HepG2 (cell line): ENCODE measurements around the gene NENF. TPM values are rescaled to one million over a fixed set of nuclear protein-coding genes. Genes with fewer than 3 reads are reported as not detected.
A peak's percentile ranks its signal among the peaks of the same experiment; 100 is the strongest.

Experiments used
- ATAC-seq: fragments of 200-7000 bp; cut with Tn5 transposase; 3 replicates; pipeline ENCODE4 v1.9.1; 2020; ENCODE audit warnings: mild to moderate bottlenecking, moderate library complexity
- BruUV-seq: library from RNA; stranded (reverse); fragments of 400-500 nt; replicated peaks from 2 replicates; lab custom pipeline; 2021; lab: Mats Ljungman, UMichigan
- CTCF ChIA-PET: fragments of 300-600 bp; formaldehyde crosslinking; extraction: SDS; loops from one replicate; lab custom pipeline; 2021; ENCODE audit warnings: low total read pairs, inconsistent platforms, low intra/inter-chr PET ratio; lab: Yijun Ruan, JAX
- POLR2A ChIA-PET: fragments of 350-600 bp; sonication (Branson Sonifier 250); formaldehyde crosslinking; loops from one replicate; lab custom pipeline; 2020; ENCODE audit warnings: antibody characterized with exemption, inconsistent platforms; lab: Yijun Ruan, JAX
- DNase-seq: peaks from one replicate; pipeline ENCODE4 v3.0.0-alpha.2; 2015; ENCODE audit warnings: low spot score
- FAIRE-seq: peaks from 3 replicates; lab custom pipeline; 2011; peaks lifted over from hg19 to GRCh38; lab: Jason Lieb, UNC
- H2AFZ ChIP-seq: one replicate; pipeline ENCODE4 v1.6.1; 2011; ENCODE audit warnings: low read length, inconsistent platforms
- H3K27ac ChIP-seq: fragments of 300-600 bp; 3 replicates; pipeline ENCODE4 v1.8.0; 2011; ENCODE audit warnings: mixed run types, mild to moderate bottlenecking, mixed read lengths, low read length, inconsistent platforms; ENCODE audit not compliant: insufficient read depth; ENCODE audit errors: extremely low read length
- H3K27me3 ChIP-seq, 2 experiments: fragments of 200-600 bp in 1 of 2; 2 replicates in 1 of 2; 3 replicates in 1 of 2; pipeline versions ENCODE4 v1.6.0 to v1.8.0; 2011; ENCODE audit warnings: low read length in 2 of 2, mild to moderate bottlenecking in 2 of 2, moderate library complexity in 2 of 2, inconsistent platforms in 1 of 2; ENCODE audit not compliant: insufficient read depth in 2 of 2, control insufficient read depth in 1 of 2
- H3K36me3 ChIP-seq, 2 experiments: fragments of 200-600 bp in 1 of 2; replicated peaks in 1 of 2; 2 replicates in 1 of 2; 3 replicates in 1 of 2; pipeline versions ENCODE4 v1.5.1 to v1.8.0; 2011; ENCODE audit warnings: low read length in 2 of 2, inconsistent platforms in 1 of 2; ENCODE audit not compliant: insufficient read depth in 2 of 2, control insufficient read depth in 1 of 2
- H3K4me1 ChIP-seq: 2 replicates; pipeline ENCODE4 v1.5.1; 2012; ENCODE audit warnings: low read length, inconsistent platforms; ENCODE audit not compliant: insufficient read depth
- H3K4me2 ChIP-seq: 2 replicates; pipeline ENCODE4 v1.6.0; 2011; ENCODE audit warnings: low read depth, low read length, inconsistent platforms
- H3K4me3 ChIP-seq, 3 experiments: fragments of 200-600 bp in 1 of 3; sonication (generic), shearing (Covaris generic) in 1 of 3; replicated peaks in 1 of 3; 2 replicates each; pipeline ENCODE4 v1.5.1; 2011 to 2016; ENCODE audit warnings: low read length in 3 of 3, inconsistent platforms in 2 of 3, low read depth in 2 of 3, mild to moderate bottlenecking in 2 of 3, control low read depth in 1 of 3, mixed read lengths in 1 of 3; ENCODE audit not compliant: insufficient read depth in 1 of 3
- H3K79me2 ChIP-seq: one replicate; pipeline ENCODE4 v1.6.1; 2011; ENCODE audit warnings: low read length, inconsistent platforms; ENCODE audit not compliant: insufficient read depth
- H3K9ac ChIP-seq: 2 replicates; pipeline ENCODE4 v1.6.0; 2011; ENCODE audit warnings: mild to moderate bottlenecking, low read depth, low read length, inconsistent platforms; ENCODE audit not compliant: insufficient read depth
- H3K9me3 ChIP-seq: 2 replicates; pipeline ENCODE4 v1.5.1; 2012; ENCODE audit warnings: mild to moderate bottlenecking, low read length
- H4K20me1 ChIP-seq: 2 replicates; pipeline ENCODE4 v1.6.0; 2011; ENCODE audit warnings: inconsistent platforms, mild to moderate bottlenecking, low read length, moderate library complexity; ENCODE audit not compliant: insufficient read depth
- CHD2 ChIP-seq: IDR thresholded peaks from 2 replicates; pipeline ENCODE4 v1.6.1; 2011; ENCODE audit warnings: low read depth, low read length, improper control_type of control experiment
- HNRNPK ChIP-seq: fragments of 200-400 bp; formaldehyde crosslinking; IDR thresholded peaks from 2 replicates; pipeline ENCODE4 v1.6.1; 2018; ENCODE audit warnings: low read length, low read depth, moderate library complexity, mild to moderate bottlenecking; ENCODE audit not compliant: poor library complexity, severe bottlenecking
- PCBP1 ChIP-seq: fragments of 200-400 bp; formaldehyde crosslinking; IDR thresholded peaks from 2 replicates; pipeline ENCODE4 v1.6.1; 2017; ENCODE audit warnings: mild to moderate bottlenecking, low read depth, low read length, borderline replicate concordance
- PCBP2 ChIP-seq: fragments of 200-400 bp; formaldehyde crosslinking; optimal IDR thresholded peaks from 2 replicates; pipeline ENCODE3; 2018; ENCODE audit warnings: low read length, low read depth; ENCODE audit not compliant: poor library complexity, severe bottlenecking
- ZFP36 ChIP-seq: fragments of 150-350 bp; IDR thresholded peaks from 2 replicates; pipeline ENCODE4 v1.6.1; 2018; ENCODE audit warnings: borderline replicate concordance, low read length, low read depth; ENCODE audit not compliant: partially characterized antibody
- ZKSCAN5 ChIP-seq: sonication (generic); formaldehyde crosslinking; IDR thresholded peaks from 2 replicates; pipeline ENCODE4 v1.5.1; 2020; ENCODE audit warnings: mild to moderate bottlenecking, missing genetic modification reagents
- ZNF263 ChIP-seq: sonication (generic); formaldehyde crosslinking; IDR thresholded peaks from 2 replicates; pipeline ENCODE4 v1.4.0; 2020; ENCODE audit warnings: missing genetic modification reagents
- WGBS: methylation state at CpG from one replicate; pipeline ENCODE4 v1.1.6; 2017; ENCODE audit warnings: low lambda C conversion rate; 5-methylcytosine and 5-hydroxymethylcytosine counted together
- in situ Hi-C: cut with HindIII; loops from 2 replicates; pipeline ENCODE4 v1.10.0; 2017; ENCODE audit warnings: low pct_unique_long_range_greater_than_20kb; ENCODE audit not compliant: extremely low pct_ligation_motif_present
- intact Hi-C: fragments of 100-400 bp; cut with micrococcal nuclease; formaldehyde crosslinking; loops from one replicate; pipeline ENCODE4 v1.10.0; 2022; ENCODE audit not compliant: unreplicated experiment
- polyA plus RNA-seq, 8 experiments: library from polyadenylated mRNA; depleted of rRNA in 3 of 8; stranded (reverse) in 7 of 8; unstranded in 1 of 8; fragments of >200 nt; fragmentation: Illumina TruSeq in 4 of 8; extraction: Trizol in 4 of 8; gene quantifications; 2 replicates each; pipeline versions ENCODE4 v1.2.1 to v1.2.3, GENCODE V29; 2011 to 2016; ENCODE audit warnings: low read depth in 4 of 8, missing spikeins in 1 of 8, mixed read lengths in 1 of 8; ENCODE audit not compliant: insufficient read depth in 1 of 8
- total RNA-seq, 5 experiments: library from RNA; depleted of rRNA; stranded (reverse); fragments of >200 nt; fragmentation: Illumina TruSeq; extraction: Trizol; gene quantifications; 2 replicates each; pipeline ENCODE4 v1.2.3, GENCODE V29; 2016; ENCODE audit warnings: low read depth in 1 of 5
- TF ChIP-seq, protein P1 (sequence below): IDR thresholded peaks from 2 replicates; pipeline ENCODE4 v1.6.1; 2016; ENCODE audit warnings: mild to moderate bottlenecking
- TF ChIP-seq, protein P2 (sequence below): sonication (generic); formaldehyde crosslinking; IDR thresholded peaks from 2 replicates; pipeline ENCODE4 v1.5.0; 2020; ENCODE audit warnings: mild to moderate bottlenecking, missing genetic modification reagents
- TF ChIP-seq, protein P3 (sequence below): sonication (generic); formaldehyde crosslinking; IDR thresholded peaks from 2 replicates; pipeline ENCODE4 v1.4.0; 2020; ENCODE audit warnings: missing genetic modification reagents

Gene NENF
- total and polyA plus RNA-seq, 2 of the 13 experiments (the other 11 are each of a cell fraction or from before 2014, with no cell fraction given), result 31.7 to 40.4 TPM

DNA sequence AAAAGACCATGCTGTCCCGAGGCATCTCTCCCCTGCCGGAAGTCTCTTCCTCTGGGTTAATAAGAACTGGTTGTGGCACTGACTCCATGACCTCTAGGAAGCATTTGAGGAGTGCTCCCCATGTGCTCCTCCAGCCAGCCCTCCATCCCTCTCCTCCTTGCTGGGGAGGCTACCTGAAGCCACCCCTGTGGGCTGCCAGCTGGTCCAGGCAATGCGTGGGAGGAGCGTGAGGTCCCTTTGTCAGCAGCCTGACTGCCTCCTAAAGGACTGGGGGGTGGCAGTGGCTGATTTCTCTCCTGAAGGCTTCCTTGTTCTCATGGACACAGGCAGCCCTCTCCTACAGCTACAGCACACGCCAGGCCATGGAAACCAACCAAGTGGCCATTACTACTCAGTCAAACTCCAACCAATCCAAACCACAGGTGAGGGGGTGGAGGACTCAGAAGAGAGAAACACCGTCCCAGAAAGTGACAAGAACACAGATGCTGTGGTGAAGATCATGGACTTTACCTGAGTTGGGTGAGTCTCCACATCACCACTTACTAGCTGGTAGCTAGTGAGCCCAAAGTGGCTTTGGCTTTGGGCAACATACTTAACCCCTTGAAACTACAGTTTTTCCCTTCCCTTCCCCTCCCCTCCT lies 35.2 kb downstream of the NENF start:
- Histone ChIP-seq H3K27ac (no peak overlapping the region), H3K4me2 (no peak overlapping the region; the same call in 1 of the 2 replicates), H3K9ac (no peak overlapping the region), H3K4me3 (no peak overlapping the region), H2AFZ (no peak overlapping the region), H3K79me2 (no peaks in the 10 kb centered on the region), H4K20me1 (no peaks in the 10 kb centered on the region), H3K4me1 (peaks cover 27% of the 10 kb centered on the region), H3K27me3 (peaks cover 2 to 9% of the 10 kb centered on the region in 2 experiments; a peak in 3 of 5 replicates), H3K36me3 (no peaks in the 10 kb centered on the region), H3K9me3 (no peaks in the 10 kb centered on the region)
- no peak for DNase-seq
- in situ Hi-C loops, result no loop called here
- BruUV-seq, result no TSS peak
- no peak for FAIRE-seq
- peak; percentile 47 for ATAC-seq
- intact Hi-C loops, result no loop called here
- TF ChIP-seq, protein P1, sequence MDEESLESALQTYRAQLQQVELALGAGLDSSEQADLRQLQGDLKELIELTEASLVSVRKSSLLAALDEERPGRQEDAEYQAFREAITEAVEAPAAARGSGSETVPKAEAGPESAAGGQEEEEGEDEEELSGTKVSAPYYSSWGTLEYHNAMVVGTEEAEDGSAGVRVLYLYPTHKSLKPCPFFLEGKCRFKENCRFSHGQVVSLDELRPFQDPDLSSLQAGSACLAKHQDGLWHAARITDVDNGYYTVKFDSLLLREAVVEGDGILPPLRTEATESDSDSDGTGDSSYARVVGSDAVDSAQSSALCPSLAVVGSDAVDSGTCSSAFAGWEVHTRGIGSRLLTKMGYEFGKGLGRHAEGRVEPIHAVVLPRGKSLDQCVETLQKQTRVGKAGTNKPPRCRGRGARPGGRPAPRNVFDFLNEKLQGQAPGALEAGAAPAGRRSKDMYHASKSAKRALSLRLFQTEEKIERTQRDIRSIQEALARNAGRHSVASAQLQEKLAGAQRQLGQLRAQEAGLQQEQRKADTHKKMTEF (CRISPR knock-in tag), result no peak
- TF ChIP-seq CHD2, result no peak
- TF ChIP-seq, protein P2, sequence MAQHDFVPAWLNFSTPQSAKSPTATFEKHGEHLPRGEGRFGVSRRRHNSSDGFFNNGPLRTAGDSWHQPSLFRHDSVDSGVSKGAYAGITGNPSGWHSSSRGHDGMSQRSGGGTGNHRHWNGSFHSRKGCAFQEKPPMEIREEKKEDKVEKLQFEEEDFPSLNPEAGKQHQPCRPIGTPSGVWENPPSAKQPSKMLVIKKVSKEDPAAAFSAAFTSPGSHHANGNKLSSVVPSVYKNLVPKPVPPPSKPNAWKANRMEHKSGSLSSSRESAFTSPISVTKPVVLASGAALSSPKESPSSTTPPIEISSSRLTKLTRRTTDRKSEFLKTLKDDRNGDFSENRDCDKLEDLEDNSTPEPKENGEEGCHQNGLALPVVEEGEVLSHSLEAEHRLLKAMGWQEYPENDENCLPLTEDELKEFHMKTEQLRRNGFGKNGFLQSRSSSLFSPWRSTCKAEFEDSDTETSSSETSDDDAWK (CRISPR knock-in tag), result no peak
- TF ChIP-seq, protein P3, sequence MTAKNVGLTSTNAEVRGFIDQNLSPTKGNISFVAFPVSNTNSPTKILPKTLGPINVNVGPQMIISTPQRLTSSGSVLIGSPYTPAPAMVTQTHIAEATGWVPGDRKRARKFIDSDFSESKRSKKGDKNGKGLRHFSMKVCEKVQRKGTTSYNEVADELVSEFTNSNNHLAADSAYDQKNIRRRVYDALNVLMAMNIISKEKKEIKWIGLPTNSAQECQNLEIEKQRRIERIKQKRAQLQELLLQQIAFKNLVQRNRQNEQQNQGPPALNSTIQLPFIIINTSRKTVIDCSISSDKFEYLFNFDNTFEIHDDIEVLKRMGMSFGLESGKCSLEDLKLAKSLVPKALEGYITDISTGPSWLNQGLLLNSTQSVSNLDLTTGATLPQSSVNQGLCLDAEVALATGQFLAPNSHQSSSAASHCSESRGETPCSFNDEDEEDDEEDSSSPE, result no peak
- peak; percentile 92 for TF ChIP-seq ZNF263 (CRISPR knock-in tag)
- TF ChIP-seq ZKSCAN5 (CRISPR knock-in tag), result no peak
- peak; percentile 80 for TF ChIP-seq PCBP2
- TF ChIP-seq PCBP1, result peak; percentile 85; the same call in 1 of the 2 replicates
- no peak for TF ChIP-seq ZFP36
- TF ChIP-seq HNRNPK, result peak; percentile 94
- CTCF ChIA-PET, result no interaction called here
- WGBS, result 51% methylated on average over 5 of the region's 6 CpGs
- POLR2A ChIA-PET, result no interaction called here
